GM19467 (cell line): ENCODE results near the gene INTS11.

Experiments
- ATAC-seq: cut with Tn5 transposase; IDR thresholded peaks from one replicate; pipeline ENCODE4 v1.9.1; 2021; ENCODE audit warnings: mild to moderate bottlenecking, moderate library complexity; ENCODE audit not compliant: unreplicated experiment

The INTS11 gene

DNA sequence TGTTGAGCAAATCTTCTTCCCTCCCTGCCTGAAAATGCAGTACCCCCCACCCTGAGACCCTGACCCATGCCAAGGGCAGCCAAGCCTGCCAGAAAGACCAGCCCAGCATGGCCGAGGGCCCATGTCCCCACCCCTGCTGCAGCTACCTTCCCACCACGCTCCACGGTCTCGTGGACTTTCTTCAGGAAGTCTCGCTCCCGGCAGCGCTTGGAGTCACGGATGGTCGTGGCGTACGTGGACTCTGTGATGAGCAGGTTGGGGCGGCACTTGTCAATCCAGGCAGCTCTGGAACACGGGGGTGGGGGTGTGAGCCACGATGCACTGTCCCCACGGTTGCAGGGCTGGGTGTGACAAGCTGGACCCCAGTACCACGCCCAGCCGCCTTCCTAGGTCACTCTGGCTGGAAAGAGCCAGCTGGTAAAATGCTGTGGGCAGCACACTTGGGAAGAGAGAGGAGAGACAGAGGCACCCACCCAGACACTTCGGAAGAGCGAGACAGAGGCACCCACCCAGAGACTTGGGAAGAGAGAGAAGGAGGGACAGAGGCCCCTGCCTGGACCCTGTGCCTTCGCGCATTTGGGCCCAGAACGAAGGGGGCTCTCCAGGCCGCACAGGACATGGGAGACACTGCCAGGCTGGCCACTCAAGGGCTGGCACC lies 9.7 kb downstream of the INTS11 start:
- no peak for ATAC-seq

GRCh38 chr1:1314237-1314586 lies 10.2 kb downstream of the INTS11 start:
- no peak for ATAC-seq

GRCh38 chr1:1313500-1314236 lies 10.8 kb downstream of the INTS11 start:
- ATAC-seq = no peak

GRCh38 chr1:1312450-1313314 lies 11.8 kb downstream of the INTS11 start:
- ATAC-seq = no peak

DNA sequence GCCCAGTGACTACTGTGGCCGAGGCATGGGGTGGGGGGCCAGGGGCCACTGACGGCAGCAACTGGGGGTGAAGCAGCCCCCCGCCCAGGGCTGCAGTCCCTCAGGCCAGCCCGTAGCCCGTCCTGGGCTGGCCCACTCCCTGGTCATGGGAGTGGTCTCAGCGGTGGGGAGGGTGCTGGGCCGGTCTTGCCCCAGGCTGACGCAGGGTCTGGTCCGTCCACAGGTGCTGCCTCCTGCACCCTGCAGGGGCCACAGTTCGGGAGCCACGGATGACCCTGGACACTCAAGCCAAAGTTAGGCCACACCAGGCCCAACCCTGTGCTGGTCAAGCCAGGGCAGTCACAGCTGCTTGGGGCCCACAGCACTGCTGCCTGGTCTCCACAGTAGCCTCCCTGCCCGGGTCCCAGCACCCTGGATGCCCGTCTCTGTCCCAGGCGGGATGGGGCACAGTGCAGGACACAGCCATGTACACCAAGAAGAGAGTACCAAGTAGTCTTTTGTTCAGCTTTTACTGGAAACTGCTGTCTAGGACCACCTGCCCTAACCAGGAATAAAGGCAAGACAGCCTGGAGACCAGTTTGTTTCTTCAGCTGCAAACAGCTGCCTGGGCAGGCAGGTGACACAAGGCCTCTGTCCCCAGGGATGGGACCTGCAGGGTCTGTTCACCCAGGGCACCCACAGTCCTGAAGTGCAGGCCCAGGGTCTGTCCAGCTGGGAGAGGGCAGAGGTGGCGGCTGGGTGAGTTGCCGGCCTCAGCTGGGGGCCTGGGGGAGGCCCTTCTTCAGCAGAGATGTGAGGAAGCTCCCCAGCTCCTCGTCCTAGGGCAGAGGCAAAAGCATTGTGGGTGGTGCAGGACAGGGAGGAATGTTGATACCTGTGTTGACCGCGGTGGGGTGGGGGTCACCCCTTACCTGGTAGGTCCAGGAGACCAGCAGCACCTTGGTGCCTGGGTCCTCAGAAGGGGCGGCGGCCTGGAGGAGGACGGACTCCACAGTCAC lies 13.1 kb downstream of the INTS11 start:
- no peak for ATAC-seq

DNA sequence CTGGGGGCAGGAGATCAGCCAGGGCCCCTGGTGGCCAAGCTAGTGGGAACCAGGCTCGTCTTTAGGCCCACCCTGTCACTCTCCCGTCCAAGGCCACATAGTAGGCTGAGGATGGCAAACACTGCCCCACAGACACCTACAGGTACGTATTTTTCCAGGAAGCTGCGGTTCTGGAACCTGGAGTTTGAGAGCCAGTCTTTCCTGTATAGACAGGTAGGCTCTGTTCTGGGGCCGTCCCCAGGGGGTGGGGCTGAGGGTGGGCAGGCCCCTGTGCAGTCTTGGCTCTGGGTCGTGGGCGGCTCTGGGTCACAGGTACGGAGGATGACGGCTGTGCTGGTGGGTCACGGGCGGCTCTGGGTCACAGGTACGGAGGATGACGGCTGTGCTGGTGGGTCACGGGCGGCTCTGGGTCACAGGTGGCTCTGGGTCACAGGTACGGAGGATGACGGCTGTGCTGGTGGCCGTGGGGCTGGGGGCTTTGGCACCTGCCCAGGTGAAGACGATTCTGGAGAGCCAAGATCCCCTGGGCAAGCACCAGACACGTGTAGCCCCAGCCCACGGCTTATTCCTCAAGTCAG lies 13.9 kb downstream of the INTS11 start:
- no peak for ATAC-seq

DNA sequence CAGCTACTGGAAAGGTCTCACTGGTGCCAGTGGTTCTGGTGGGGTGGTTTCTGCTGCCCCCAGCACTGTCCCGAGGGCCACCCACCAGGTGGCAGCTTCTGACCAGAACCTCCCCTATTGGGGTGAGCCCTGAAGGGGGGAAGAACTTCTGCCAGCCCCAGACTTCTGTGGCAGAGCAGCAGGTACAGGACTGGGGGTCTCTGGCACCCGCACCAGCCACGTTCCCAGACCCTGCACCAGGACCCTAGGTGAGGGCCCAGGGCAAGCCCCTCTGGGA lies 14.4 kb downstream of the INTS11 start:
- no peak for ATAC-seq

- no peak for ATAC-seq
These were observed 15.0 kb downstream of the INTS11 start for GRCh38 chr1:1309251-1310108.

- ATAC-seq = peak; percentile 0
These were observed 15.7 kb downstream of the INTS11 start for GRCh38 chr1:1308756-1309250.

- peak; percentile 53 for ATAC-seq
These were observed 16.3 kb downstream of the INTS11 start, which contains the start of the genes ACAP3 and PUSL1 for GRCh38 chr1:1307923-1308755. Gene ACAP3 (minus strand): TSS chr1:1307930. CDS start chr1:1307815, 115 bp downstream. Gene PUSL1 (plus strand): TSS chr1:1308597. CDS start chr1:1308644, 47 bp downstream.

DNA sequence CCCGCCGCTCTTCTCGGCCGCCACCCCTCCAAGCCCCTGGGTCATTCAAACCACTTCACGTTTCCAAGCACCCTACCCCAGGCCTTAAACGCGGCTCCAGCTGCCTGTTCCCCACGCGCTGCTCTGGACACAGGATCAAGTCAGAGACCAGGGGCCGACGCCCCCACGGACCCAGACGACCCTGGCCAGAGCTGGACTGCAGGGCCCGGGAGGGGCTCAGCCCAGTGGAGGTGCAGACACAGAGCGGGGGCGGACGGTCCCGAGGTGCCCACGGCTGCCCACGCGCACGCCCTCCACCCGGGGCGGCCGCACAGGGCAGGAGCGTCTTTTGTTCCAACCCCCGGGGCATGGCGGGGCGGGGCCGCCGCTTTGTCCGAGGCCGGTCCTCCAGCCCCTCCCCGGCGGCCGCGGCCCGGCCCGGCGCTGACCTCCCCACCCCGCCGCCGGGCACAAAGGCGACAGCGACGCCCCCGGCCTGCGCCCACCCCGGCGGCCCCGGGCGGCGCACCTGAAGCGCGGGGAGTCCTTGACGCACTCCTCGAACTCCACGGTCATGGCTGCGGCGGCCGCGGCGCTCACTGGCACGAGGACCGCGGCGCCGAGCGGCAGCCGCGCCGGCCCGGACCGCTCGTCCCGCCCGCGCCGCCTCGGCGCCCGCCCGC lies 17.1 kb downstream of the INTS11 start:
- peak; percentile 2 for ATAC-seq

- ATAC-seq = no peak
These were observed 17.7 kb downstream of the INTS11 start for GRCh38 chr1:1306661-1307260.

- ATAC-seq = no peak
These were observed 18.3 kb downstream of the INTS11 start for GRCh38 chr1:1306070-1306660.

DNA sequence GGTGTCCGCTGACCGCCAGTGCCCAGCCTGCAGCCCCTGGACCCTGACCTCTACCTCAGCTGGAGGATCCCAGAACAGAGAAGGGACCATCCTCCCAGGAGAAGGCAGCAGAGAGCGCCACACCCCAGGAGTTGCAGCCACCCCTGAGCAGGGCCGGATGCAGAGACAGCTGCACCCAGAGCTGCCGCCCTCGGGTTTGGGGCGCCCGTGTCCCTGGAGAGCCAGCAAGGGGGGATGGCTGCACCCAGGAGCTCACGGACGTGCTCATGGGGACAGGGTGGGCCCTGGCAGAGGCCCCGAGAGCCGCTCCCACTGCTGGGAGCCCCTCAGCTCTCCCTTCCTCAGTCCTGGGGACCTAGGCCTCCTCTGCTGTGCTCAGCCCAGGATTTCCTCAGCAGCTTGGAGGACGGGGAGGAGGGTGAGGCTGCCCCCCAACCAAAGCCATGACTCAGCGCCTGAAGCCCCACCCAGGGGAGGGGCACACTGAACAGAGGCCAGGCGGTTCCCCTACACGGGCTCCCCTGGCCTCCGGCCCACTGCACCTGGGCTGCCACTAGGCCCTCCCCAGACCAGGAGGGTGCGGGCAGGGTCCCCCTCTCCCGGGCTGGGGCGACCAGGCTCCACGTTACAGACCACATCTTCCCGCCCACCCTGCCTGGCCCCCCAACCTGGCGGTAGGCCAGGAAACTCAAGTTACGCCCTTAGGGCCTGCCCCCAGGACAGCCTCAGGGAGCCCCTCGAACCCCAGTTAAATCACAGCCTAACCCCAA lies 19.0 kb downstream of the INTS11 start:
- no peak for ATAC-seq

DNA sequence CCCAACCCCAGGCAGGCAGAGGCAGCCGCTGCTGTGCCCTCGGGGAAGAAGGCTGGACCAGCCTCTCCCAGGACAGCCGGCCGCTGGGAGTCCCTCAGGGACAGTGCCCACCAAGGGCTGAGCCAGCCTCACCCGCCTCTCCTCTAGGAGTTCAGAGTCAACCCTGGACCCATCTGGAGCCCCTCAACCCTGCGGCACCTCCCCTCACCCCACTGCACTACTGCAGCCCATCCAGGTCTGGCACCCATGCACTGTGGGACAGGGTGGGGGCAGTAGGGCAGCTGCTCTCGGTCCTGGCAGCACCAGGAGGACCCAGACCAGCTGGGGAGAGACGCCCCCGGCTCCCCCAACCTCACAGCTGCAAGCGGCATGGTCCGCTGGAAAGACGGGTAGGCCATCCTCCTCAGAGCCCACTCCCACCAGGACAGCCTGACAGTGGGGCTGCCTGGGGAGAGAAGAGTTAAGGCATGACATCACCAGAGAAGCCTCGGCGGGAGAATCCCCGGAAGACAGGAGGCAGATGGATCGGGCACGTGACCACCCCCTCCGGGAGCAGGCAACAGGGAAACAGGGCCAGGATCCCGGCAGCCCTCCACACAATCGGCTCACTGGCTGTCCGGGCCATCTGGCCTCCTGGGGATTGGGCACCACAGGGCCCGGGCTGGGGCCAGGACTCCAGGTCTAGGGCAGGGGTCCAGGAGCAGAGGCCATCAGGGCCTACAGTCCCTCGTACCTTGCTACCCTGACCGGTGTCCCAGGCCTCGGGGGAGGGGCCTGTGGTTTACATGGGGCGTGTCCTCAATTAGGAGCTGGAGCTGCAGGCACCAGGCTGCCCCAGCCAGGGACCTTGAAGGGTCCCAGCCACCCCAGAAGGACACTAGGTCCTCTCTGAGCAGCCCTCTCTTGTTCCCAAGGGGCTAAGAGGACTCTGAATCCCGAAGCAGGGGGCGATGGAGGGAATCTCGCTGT lies 19.8 kb downstream of the INTS11 start:
- ATAC-seq = no peak
